GM04504 (cell line): Measurements from ENCODE around the gene CTH.
A peak's percentile ranks its signal among the peaks of the same experiment; 100 is the strongest.
"Not testable (repeated sequence)": the region's sequence is repeated elsewhere in the genome, so short reads cannot be mapped to it uniquely, and the experiment has no call there.

ENCODE experiments used
- DNase-seq: peaks from one replicate; pipeline ENCODE4 v3.0.0-alpha.2; 2012; ENCODE audit warnings: low read depth

Gene CTH

DNA sequence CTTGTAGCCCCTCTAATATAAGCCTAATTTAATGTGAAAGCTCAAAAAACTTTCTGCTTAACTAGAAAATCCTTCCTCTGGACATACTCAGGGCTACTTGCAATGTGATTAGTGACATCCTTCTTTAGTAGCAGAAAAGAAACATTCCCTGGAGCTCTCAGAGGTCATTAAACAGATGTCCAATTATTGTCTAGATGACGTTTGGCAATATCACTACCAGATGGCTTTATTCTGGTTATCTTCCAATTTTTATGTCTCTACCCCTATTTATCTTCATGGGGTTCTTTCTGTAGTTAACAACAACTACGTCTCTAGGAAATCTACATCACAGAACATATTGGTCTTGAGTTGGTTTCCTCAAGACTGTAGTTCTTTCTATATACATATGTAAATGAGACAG lies 44.2 kb downstream of the CTH start:
- no peak for DNase-seq

DNA sequence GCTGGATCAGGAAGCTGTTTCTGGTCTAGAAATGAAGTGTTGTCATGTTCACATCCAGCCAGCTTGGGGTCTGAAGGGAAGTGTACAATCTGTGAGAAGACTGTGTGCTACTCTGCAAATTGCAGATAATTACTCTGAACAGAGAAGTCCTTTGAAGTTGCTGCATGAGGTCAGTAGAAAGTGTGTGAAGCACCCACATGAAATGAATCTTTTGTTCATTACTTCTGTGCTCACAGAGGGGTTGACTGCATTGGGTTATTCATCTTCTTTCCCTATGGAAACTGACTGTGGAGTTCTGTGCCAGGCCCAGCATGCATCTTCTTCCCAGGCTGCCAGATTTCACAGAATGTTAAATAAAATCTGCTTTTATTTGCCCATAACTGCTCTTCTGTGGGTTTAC lies 47.1 kb downstream of the CTH start:
- no peak for DNase-seq

DNA sequence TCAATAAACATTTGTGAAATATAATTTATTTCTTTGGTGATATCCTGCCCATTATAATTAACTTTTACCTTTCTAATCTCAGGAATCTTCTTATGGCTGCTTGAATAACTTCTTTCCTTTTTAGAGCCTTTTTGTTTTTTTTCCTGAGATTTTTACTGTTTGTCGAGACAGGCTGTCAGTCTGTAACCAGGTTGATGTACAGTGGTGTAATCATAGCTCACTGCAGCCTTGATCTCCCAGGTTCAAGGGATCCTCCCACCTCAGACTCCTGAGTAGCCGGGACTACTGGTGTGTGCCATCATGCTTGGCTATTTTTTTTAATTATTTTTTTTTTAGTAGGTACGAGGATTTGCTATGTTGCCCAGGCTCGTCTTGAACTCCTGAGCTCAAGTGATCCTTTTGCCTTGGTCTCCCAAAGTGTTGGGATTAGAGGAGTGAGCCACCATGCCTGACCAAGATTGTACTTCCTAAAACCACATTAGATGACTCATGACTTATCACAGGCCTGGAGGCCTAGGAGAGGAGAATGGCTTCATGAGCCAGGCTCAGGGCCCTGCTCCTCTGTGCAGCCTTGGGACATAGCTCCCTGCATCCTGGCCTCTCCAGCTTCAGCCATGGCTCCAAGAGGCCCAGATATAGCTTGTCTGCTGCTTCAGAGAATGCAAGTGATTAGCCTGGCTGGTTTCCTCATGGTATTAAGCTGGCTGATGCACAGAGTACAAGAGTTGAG lies 48.6 kb downstream of the CTH start:
- no peak for DNase-seq

DNA sequence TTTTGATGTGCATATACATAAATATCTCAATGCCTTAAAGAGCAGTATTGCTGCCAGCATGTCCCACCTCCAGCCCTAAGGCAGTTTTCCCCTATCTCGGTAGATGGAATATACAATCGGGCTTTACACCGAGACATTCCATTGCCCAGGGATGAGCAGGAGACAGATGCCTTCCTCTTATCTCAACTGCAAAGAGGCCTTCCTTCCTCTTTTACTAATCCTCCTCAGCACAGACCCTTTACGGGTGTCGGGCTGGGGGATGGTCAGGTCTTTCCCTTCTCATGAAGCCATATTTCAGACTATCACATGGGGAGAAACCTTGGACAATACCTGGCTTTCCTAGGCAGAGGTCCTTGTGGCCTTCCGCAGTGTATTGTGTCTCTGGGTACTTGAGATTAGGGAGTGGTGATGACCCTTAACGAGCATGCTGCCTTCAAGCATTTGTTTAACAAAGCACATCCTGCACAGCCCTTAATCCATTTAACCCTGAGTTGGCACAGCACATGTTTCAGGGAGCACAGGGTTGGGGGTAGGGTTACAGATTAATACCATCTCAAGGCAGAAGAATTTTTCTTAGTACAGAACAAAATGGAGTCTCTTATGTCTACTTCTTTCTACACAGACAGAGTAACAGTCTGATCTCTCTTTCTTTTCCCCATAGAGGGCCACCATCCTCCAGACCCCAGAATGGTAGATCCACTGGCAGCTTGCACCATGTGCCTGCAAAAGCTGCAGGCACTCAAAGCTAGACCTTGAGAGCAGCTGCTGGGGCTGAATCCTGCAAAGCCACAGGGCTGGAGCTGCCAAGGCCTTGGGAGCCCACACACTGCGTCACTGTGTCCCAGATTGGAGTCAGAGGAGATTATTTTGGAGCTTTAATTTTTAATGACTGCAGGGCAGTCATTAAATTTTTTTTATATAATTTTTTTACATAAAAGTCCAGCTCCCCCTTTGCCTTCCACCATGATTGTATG lies 50.0 kb downstream of the CTH start:
- DNase-seq = not testable (repeated sequence)

DNA sequence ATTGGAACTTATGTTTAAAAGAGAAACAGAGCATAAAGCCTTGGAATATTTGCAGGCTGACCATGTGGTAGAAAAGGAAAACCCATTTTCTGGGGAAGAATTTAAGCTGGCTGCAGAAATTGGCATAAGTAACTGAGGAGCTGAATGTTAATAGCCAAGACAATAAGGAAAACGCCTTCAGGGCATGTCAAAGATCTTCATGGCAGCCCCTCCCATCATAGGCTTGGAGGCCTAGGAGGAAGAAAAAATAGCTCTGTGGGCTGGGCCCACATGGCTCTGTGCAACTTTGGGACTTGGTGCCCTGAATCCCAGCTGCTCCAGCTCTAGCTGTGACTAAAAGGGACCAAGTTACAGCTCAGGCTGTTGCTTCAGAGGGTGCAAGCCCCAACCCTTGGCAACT lies 51.5 kb downstream of the CTH start:
- DNase-seq = no peak

DNA sequence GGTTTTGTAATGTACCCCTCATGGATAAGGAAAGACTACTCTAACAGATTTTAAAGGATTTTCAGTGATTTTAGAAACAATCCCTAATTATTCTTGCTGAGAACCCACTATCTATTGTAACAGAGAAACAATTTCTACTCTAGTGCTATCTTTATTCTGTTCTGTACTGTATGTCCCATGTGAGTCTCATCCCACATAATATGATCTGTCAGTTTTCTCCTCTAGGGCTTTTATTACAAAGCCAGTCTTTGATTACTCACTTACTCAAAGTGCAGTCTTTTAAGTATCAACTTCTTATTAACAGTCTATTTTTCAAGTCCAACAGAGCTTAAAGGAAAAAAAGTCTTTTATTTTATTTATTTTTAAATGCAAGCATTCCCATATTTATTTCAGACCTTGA lies 54.8 kb downstream of the CTH start:
- no peak for DNase-seq

DNA sequence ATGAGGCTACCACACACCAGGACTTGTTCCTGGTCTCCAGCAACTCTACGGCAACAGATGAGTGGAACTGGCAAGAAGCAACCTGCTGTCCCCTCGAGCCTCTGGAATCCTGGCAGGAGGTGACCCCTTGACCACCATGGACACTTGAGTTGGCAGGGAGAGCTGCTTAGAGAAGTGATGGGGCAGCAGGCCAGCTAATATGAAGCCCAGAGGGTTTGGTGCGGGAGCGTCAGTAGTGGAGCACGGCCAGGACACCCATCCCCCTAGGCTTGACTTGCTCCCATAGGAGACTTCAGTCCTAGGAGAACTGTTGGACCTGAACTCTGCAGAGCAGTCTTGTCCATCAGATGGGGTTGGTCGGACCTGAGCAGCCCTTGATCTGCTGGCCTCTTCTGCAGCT lies 56.5 kb downstream of the CTH start:
- no peak for DNase-seq

DNA sequence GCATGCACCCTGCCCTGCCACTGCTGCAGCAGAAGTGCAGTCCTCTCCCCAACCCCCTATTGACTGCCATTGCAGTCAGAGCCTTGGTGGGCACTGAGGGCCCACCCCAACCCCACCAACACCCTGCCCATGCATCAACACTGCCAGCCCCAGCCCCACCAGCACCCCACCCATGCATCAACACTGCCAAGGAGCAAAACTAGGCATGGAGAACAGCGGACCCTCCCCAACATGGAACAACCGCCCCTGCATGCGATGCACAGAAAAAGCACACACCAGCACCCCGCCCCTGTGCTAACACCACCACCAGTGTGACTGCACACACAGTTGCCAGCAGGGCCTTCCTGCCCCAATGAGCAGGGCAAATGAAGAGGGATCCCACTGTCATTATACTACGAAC lies 57.1 kb downstream of the CTH start:
- no peak for DNase-seq

DNA sequence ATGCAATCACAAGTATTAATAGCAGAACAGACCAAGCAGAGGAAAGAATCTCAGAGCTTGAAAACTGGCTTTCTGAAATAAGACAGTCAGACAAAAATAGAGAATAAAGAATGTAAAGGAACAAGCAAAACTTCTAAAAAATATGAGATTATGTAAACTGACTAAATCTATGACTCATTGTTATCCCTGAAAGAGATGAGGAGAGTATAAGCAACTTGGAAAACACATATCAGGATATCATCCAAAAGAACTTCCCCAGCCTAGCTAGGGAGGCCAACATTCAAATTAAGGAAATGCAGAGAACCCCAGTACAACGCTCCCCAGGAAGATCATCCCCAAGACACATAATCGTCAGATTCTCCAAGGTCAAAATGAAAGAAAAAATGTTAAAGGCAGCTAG lies 58.1 kb downstream of the CTH start:
- not testable (repeated sequence) for DNase-seq

DNA sequence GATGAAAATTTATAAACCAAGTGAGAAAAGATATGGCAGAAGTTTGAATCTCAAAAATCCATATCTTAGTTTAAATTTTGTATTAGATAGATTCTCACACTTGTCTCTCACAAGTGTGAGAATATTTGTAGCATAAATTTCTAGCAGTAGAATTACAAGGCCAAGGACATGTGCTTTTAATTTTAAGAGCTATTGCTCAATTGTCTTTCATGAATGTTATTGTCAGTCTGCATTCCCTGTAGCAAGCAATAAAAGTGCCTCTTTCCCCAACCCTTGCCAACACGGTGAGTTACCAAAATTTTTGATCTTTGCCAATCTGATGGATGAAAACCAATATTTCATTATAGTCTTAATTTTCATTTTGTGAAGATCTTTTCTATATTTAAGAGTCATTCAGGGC lies 64.0 kb downstream of the CTH start:
- DNase-seq = no peak

DNA sequence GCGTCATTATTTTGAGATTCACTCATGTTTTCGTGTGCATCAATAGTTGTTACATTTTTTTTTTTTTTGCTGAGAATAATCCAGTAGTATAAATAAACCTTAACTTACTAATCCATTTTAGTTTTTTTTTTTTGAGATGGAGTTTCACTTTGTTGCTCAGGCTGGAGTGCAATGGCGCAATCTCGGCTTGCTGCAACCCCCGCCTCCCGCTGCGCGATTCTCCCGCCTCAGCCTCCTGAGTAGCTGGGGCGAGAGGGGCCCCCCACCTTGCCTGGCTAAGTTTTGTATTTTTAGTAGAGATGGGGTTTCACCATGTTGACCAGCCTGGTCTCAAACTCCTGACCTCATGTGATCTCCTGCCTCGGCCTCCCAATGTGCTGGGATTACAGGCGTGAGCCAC lies 66.0 kb downstream of the CTH start:
- DNase-seq = no peak

DNA sequence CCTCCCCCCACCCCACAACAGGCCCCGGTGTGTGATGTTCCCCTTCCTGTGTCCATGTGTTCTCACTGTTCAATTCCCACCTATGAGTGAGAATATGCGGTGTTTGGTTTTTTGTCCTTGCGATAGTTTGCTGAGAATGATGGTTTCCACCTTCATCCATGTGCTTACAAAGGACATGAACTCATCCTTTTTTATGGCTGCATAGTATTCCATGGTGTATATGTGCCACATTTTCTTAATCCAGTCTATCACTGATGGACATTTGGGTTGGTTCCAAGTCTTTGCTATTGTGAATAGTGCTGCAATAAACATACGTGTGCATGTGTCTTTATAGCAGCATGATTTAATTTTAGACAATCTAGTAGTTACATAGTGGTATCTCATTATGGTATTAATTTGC lies 66.8 kb downstream of the CTH start:
- DNase-seq = not testable (repeated sequence)

DNA sequence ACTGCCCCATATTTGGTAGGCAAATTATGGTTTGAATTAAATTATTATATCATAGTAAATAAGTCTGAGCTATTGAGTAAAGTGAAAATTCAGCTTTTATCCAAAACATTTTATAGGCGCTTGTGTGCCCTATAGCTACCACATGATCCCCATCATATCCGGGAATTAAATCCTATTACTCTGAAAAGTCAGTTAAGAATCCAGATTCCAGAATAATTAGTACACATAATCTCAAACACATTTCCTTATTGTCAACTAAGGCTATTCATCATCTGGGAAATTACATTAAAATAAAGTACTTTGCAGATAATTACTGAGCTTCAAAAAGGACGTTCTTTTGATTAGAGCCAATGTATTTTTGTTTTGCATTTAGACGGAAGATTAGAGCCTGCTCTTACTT lies 72.3 kb downstream of the CTH start:
- no peak for DNase-seq

DNA sequence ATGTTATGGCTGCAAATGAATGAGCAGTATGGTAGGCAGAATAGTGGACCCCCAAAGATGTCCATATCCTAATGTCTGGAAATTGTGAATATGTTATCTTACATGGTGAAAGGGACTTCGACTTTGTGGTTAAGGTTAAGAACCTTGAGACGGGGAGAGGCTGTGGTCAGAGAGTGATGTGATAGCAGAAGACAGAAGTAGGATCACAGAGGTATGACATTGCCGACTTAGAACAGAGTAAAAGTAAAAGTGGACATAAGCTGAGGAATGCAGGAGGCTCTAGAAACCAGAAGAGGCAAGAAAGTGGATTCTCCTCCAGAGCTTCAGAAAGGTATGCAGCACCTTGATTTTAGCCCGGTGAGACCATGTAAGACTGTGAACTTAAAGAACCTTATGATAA lies 74.6 kb downstream of the CTH start:
- DNase-seq = no peak

DNA sequence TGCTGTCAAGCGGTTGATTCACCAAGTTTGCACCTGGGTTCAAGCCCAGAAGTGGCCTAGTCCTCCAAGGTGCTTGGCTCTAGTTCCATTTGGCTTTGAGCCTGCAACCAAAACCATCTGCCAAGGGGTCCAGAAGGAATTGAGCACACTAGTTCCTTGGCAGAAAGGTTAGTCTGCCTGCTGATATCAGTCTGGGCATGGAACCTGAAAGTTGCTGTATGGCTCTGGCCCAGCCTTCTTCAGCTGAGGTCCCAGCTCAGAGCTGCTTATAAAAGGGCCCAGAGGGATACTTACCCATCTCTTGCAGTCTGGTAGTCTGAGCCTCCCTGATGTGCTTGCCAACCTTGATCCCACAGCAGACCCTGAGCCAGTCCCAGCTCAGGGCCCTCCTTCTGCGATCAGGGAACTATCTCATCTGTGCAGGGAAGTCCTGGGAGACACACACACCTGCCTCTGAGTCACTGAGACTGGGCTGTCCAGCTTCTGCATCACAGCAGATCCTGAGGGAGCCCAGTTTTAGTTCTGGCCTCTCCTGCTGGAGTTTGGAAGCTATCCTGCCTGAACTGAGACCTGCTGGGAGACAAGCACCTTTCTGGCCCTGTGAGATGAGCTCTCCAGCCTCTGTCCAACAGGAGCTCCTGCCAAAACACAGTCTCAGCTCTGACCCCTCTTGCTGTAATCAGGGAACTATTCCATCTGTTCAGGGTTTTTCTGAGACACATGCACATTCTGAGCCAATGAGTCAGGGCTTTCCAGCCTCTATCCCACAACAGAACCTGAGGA lies 75.8 kb downstream of the CTH start:
- DNase-seq = peak; percentile 77

DNA sequence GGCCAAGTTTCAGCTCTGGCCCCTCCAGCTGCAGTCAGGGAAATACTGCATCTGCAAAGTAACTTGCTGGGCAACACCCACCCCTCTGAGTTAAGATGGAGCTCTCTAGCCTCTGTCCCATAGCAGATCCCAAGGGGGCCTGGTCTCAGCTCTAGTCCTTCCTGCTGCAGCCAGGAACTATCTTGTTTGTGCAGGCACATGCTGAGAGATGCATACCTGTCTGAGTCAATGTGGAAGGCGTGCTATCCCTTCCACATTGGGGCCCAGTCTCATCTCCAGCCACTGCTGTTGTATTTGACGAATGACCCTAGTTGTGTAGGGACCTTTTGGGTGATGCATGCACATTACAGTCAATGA lies 76.4 kb downstream of the CTH start:
- no peak for DNase-seq

DNA sequence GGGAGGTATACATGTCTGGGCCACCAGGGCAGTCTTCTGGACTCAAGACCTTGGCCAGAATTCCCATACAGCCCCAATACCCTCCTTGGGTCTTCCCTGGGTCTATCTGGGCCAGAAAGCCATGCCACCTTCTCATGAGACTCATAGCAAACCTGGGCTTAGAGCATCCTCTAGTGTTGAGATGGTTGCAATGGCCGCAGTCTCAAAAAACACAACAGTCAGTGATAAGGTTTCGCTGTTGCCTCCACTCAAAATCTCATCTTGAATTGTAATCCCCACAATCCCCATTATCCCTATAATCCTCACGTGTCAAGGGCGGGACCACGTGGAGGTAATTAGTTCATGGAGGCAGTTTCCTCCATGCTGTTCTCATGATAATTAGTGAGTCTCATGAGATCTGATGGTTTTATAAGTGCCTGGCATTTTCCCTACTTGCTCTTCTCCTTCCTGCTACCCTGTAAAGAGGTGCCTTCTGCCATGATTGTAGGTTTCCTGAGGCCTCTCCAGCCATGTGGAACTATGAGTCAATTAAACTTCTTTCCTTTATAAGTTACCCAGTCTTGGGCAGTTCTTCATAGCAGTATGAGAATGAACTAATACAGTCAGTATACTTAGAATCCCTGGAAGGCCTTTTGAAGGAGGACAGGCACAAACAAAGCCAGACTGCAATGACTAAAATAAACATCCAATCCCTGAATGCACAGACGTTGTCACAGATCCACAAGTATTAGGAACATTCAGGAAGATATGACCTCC lies 77.0 kb downstream of the CTH start:
- DNase-seq = no peak
